ENCODE data around the gene ERCC3.

Gene ERCC3

GRCh38 chr2:127283275-127283674 is 10.7 kb downstream of the ERCC3 start:
- DNase-seq (ENCODE audit: low read depth): no peak
- no peak overlapping the region for H3K4me3 ChIP-seq (ENCODE audit: low read depth, low read length)
- no peak for TF ChIP-seq CTCF (IDR thresholded peaks at IDR 0.05; ENCODE audit: insufficient read depth, low read depth, low read length, missing control alignments)

- no peak overlapping the region for H3K4me3 ChIP-seq (ENCODE audit: low read depth, low read length)
- no peak for DNase-seq (ENCODE audit: low read depth)
- TF ChIP-seq CTCF (IDR thresholded peaks at IDR 0.05; ENCODE audit: insufficient read depth, low read depth, low read length, missing control alignments): no peak
These were observed 13.3 kb downstream of the ERCC3 start for GRCh38 chr2:127280693-127281092.

GRCh38 chr2:127279781-127280180 is 14.2 kb downstream of the ERCC3 start:
- H3K4me3 ChIP-seq (ENCODE audit: low read depth, low read length): no peak overlapping the region
- no peak for TF ChIP-seq CTCF (IDR thresholded peaks at IDR 0.05; ENCODE audit: insufficient read depth, low read depth, low read length, missing control alignments)
- DNase-seq (ENCODE audit: low read depth): no peak

GRCh38 chr2:127278959-127279358 is 15.0 kb downstream of the ERCC3 start:
- DNase-seq (ENCODE audit: low read depth): no peak
- TF ChIP-seq CTCF (IDR thresholded peaks at IDR 0.05; ENCODE audit: insufficient read depth, low read depth, low read length, missing control alignments): no peak
- no peak overlapping the region for H3K4me3 ChIP-seq (ENCODE audit: low read depth, low read length)

GRCh38 chr2:127277028-127277427 is 16.9 kb downstream of the ERCC3 start:
- TF ChIP-seq CTCF (IDR thresholded peaks at IDR 0.05; ENCODE audit: insufficient read depth, low read depth, low read length, missing control alignments): no peak
- peak; percentile 13 for DNase-seq (ENCODE audit: low read depth)
- no peak overlapping the region for H3K4me3 ChIP-seq (ENCODE audit: low read depth, low read length)

GRCh38 chr2:127275789-127276188 is 18.2 kb downstream of the ERCC3 start:
- TF ChIP-seq CTCF (IDR thresholded peaks at IDR 0.05; ENCODE audit: insufficient read depth, low read depth, low read length, missing control alignments): no peak
- H3K4me3 ChIP-seq (ENCODE audit: low read depth, low read length): no peak overlapping the region
- no peak for DNase-seq (ENCODE audit: low read depth)

- TF ChIP-seq CTCF (IDR thresholded peaks at IDR 0.05; ENCODE audit: insufficient read depth, low read depth, low read length, missing control alignments): no peak
- H3K4me3 ChIP-seq (ENCODE audit: low read depth, low read length): no peak overlapping the region
- DNase-seq (ENCODE audit: low read depth): no peak
These were observed 18.6 kb downstream of the ERCC3 start for GRCh38 chr2:127275356-127275755.
